Measurements from ENCODE around the gene KANSL1. TPM values are rescaled to one million over a fixed set of nuclear protein-coding genes. Genes with fewer than 3 reads are reported as not detected.

Gene KANSL1
- total and polyA plus RNA-seq, 2 donors (not counting 1 experiment from before 2014, with no cell fraction given) = 36.8 to 233 TPM

DNA sequence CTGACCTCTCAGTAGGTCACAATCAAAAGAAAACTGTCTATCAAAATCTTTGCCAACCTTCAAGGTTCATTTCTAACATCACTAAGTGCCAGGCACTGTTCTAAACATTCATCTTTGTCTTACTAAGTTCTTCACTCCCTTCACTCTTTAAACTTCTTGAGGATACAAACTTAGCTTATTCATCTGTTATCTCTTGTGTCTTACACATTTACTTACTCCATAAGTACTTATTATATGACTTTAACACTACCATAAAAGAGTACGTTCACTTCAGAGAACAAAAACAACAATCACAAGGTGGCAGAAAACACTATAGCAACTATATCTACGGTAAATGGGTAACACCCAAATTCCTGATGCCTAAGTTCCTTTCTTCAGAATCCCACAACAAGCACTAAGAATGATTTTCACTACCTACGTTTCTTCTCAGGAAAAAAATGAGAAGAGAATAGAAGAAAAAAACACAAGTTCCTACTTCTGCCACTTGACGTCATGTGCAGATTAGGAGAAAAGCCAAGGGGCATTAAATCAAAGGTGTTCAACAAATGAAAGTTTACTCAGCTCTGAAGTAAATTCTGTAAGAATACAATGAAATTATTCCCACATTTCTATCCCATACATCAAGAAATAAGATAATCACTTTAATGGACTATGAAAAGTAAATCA, 29.2 kb downstream of the KANSL1 start:
- no peaks in the 10 kb centered on the region for H3K9me3 Mint-ChIP-seq (ENCODE audit: insufficient read depth)
- Histone ChIP-seq H3K4me3 (ENCODE audit: control extremely low read depth in 1 of 5, extremely low read depth in 1 of 5, insufficient read depth in 1 of 5, low read depth in 2 of 5, low read length in 4 of 5) (no peak overlapping the region), H2AFZ (ENCODE audit: insufficient read depth, low read depth, low read length, poor library complexity, severe bottlenecking) (no peak overlapping the region), H3K4me2 (replicated peaks; ENCODE audit: low read depth, low read length, poor library complexity, severe bottlenecking) (no peak overlapping the region), H3K27me3 (replicated peaks in 1 of 4; ENCODE audit: control extremely low read depth in 1 of 4, control insufficient read depth in 3 of 4, insufficient read depth in 4 of 4, low read length in 3 of 4) (no peaks in the 10 kb centered on the region), H3K27ac (ENCODE audit: low read length in 2 of 2) (no peak overlapping the region), H4K20me1 (ENCODE audit: control insufficient read depth, insufficient read depth, low read length, poor library complexity, severe bottlenecking) (peaks cover 97% of the 10 kb centered on the region), H3K9ac (ENCODE audit: low read length) (no peak overlapping the region), H3K79me2 (ENCODE audit: control insufficient read depth, insufficient read depth, low read length) (peaks cover 100% of the 10 kb centered on the region), H3K4me1 (ENCODE audit: control insufficient read depth in 2 of 2, insufficient read depth in 2 of 2, low read length in 2 of 2) (peaks cover 19 to 45% of the 10 kb centered on the region in 2 donors), H3K36me3 (replicated peaks in 1 of 2; ENCODE audit: control extremely low read depth in 1 of 2, control insufficient read depth in 1 of 2, extremely low read depth in 1 of 2, insufficient read depth in 2 of 2, low read length in 1 of 2) (peaks cover 8 to 20% of the 10 kb centered on the region in 2 experiments), H3K9me3 (ENCODE audit: control extremely low read depth in 1 of 3, control insufficient read depth in 2 of 3, insufficient read depth in 1 of 3, low read length in 2 of 3) (no peaks in the 10 kb centered on the region)
- H3K4me1 Mint-ChIP-seq = peaks cover 71% of the 10 kb centered on the region
- no peak overlapping the region for H3K27ac Mint-ChIP-seq
- H3K4me3 Mint-ChIP-seq = no peak overlapping the region
- TF ChIP-seq, protein P1, sequence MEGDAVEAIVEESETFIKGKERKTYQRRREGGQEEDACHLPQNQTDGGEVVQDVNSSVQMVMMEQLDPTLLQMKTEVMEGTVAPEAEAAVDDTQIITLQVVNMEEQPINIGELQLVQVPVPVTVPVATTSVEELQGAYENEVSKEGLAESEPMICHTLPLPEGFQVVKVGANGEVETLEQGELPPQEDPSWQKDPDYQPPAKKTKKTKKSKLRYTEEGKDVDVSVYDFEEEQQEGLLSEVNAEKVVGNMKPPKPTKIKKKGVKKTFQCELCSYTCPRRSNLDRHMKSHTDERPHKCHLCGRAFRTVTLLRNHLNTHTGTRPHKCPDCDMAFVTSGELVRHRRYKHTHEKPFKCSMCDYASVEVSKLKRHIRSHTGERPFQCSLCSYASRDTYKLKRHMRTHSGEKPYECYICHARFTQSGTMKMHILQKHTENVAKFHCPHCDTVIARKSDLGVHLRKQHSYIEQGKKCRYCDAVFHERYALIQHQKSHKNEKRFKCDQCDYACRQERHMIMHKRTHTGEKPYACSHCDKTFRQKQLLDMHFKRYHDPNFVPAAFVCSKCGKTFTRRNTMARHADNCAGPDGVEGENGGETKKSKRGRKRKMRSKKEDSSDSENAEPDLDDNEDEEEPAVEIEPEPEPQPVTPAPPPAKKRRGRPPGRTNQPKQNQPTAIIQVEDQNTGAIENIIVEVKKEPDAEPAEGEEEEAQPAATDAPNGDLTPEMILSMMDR (IDR thresholded peaks at IDR 0.05) = no peak
- no peak for TF ChIP-seq EZH2 (IDR thresholded peaks at IDR 0.05; ENCODE audit: borderline replicate concordance, insufficient read depth, low read depth, low read length, poor library complexity, severe bottlenecking)
- 73% methylated on average over 2 of the region's 4 CpGs for WGBS (ENCODE audit: insufficient coverage)
- CTCF ChIA-PET = interaction anchor here (0.7 to 2.5 kb wide), 5 partner anchors 13 to 120 kb away, joined by 3 to 9 read pairs (median 6); partner anchors contain the start of gene KANSL1
- no peaks in the 10 kb centered on the region for H3K27me3 Mint-ChIP-seq
- no peak for ATAC-seq (ENCODE audit: low read depth)
- no peak for DNase-seq
- POLR2A ChIA-PET = no interaction called here
- intact Hi-C loops (cut with micrococcal nuclease) = loop anchor here (2.0 kb wide), 1 partner anchor 13 kb away; no protein-coding TSS in a partner anchor

DNA sequence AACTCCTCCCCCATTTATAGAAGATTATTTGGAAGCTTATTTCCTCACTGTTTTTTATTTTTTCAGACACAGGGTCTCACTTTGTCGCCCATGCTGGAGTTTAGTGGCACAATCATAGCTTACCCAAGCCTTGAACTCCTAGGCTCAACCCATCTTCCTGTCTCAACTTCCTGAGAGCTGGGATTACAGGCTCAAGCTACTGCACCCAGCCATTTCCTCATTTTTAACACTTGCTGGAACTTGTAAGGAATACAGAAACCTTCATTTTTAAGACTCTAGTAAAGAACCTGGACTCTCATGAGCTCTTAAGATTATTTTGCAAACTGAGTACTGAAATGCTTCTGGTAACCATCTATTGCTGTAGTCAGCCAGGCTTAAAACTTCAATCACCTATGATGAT, 29.9 kb downstream of the KANSL1 start:
- peaks cover 96% of the 10 kb centered on the region for H4K20me1 ChIP-seq (ENCODE audit: control insufficient read depth, insufficient read depth, low read length, poor library complexity, severe bottlenecking)
- TF ChIP-seq EZH2 (IDR thresholded peaks at IDR 0.05; ENCODE audit: borderline replicate concordance, insufficient read depth, low read depth, low read length, poor library complexity, severe bottlenecking) = no peak
- TF ChIP-seq, protein P1 (IDR thresholded peaks at IDR 0.05) = no peak
- H3K4me2 ChIP-seq (replicated peaks; ENCODE audit: low read depth, low read length, poor library complexity, severe bottlenecking) = no peak overlapping the region
- 82% methylated on average over 1 of the region's 1 CpG for WGBS (ENCODE audit: insufficient coverage)
- no peaks in the 10 kb centered on the region for H3K9me3 Mint-ChIP-seq (ENCODE audit: insufficient read depth)
- no peaks in the 10 kb centered on the region for H3K9me3 ChIP-seq (ENCODE audit: control extremely low read depth in 1 of 3, control insufficient read depth in 2 of 3, insufficient read depth in 1 of 3, low read length in 2 of 3)
- ATAC-seq (ENCODE audit: low read depth) (no peak), DNase-seq (no peak)
- H3K4me3 Mint-ChIP-seq = no peak overlapping the region
- no peaks in the 10 kb centered on the region for H3K27me3 ChIP-seq (replicated peaks in 1 of 4; ENCODE audit: control extremely low read depth in 1 of 4, control insufficient read depth in 3 of 4, insufficient read depth in 4 of 4, low read length in 3 of 4)
- peak overlapping the region; percentile 4 for H3K27ac Mint-ChIP-seq
- H3K27me3 Mint-ChIP-seq = no peaks in the 10 kb centered on the region
- H3K4me1 Mint-ChIP-seq = peaks cover 77% of the 10 kb centered on the region
- H3K79me2 ChIP-seq (ENCODE audit: control insufficient read depth, insufficient read depth, low read length) = peaks cover 100% of the 10 kb centered on the region
- H3K4me1 ChIP-seq (ENCODE audit: control insufficient read depth in 2 of 2, insufficient read depth in 2 of 2, low read length in 2 of 2) = peaks cover 24 to 52% of the 10 kb centered on the region in 2 donors
- POLR2A ChIA-PET = no interaction called here
- H2AFZ ChIP-seq (ENCODE audit: insufficient read depth, low read depth, low read length, poor library complexity, severe bottlenecking) = no peak overlapping the region
- H3K36me3 ChIP-seq (replicated peaks in 1 of 2; ENCODE audit: control extremely low read depth in 1 of 2, control insufficient read depth in 1 of 2, extremely low read depth in 1 of 2, insufficient read depth in 2 of 2, low read length in 1 of 2) = peaks cover 7 to 13% of the 10 kb centered on the region in 2 experiments
- H3K27ac ChIP-seq (ENCODE audit: low read length in 2 of 2) = no peak overlapping the region
- intact Hi-C loops (cut with micrococcal nuclease) = no loop called here
- CTCF ChIA-PET = interaction anchor here (1.0 to 2.5 kb wide), 5 partner anchors 18 to 119 kb away, joined by 3 to 9 read pairs (median 6); partner anchors contain the start of gene KANSL1
- no peak overlapping the region for H3K4me3 ChIP-seq (ENCODE audit: control extremely low read depth in 1 of 5, extremely low read depth in 1 of 5, insufficient read depth in 1 of 5, low read depth in 2 of 5, low read length in 4 of 5)
- no peak overlapping the region for H3K9ac ChIP-seq (ENCODE audit: low read length)
